NCI-H187 (cell line): Measurements from ENCODE around the gene DCTN4.
"Not testable (repeated sequence)": the region's sequence is repeated elsewhere in the genome, so short reads cannot be mapped to it uniquely, and the experiment has no call there.

Experiments used
- DNase-seq, 2 experiments: peaks; one replicate each; lab custom pipeline; 2025; lab: John Stamatoyannopoulos, UW

The DCTN4 gene

GRCh38 chr5:150758531-150759333 lies at the start of gene DCTN4:
DCTN4 (minus strand) TSS chr5:150759017; CDS start chr5:150758993, 24 bp downstream.
- DNase-seq = peak; percentile 91 to 93

- no peak for DNase-seq
These were observed 45.6 kb upstream of the DCTN4 start for GRCh38 chr5:150804388-150804787.

GRCh38 chr5:150801117-150801927 lies 42.5 kb upstream of the DCTN4 start:
- DNase-seq = no peak

- no peak for DNase-seq
These were observed 38.6 kb upstream of the DCTN4 start for GRCh38 chr5:150797384-150797783.

GRCh38 chr5:150794927-150795326 lies 36.1 kb upstream of the DCTN4 start:
- DNase-seq = no peak

- DNase-seq = not testable (repeated sequence)
These were observed 34.6 kb upstream of the DCTN4 start for GRCh38 chr5:150793423-150793888.

- DNase-seq = no peak
These were observed 32.7 kb upstream of the DCTN4 start for GRCh38 chr5:150791536-150791935.

- DNase-seq = no peak
These were observed 31.3 kb upstream of the DCTN4 start for GRCh38 chr5:150789943-150790611.

GRCh38 chr5:150789450-150789849 lies 30.6 kb upstream of the DCTN4 start:
- no peak for DNase-seq

- DNase-seq = no peak
These were observed 30.2 kb upstream of the DCTN4 start for GRCh38 chr5:150788977-150789376.

GRCh38 chr5:150787656-150788055 lies 28.8 kb upstream of the DCTN4 start:
- DNase-seq = no peak

GRCh38 chr5:150786876-150787275 lies 28.1 kb upstream of the DCTN4 start:
- no peak for DNase-seq

- no peak for DNase-seq
These were observed 27.1 kb upstream of the DCTN4 start for GRCh38 chr5:150785950-150786349.

- DNase-seq = no peak
These were observed 24.7 kb upstream of the DCTN4 start for GRCh38 chr5:150783422-150783928.

- DNase-seq = no peak
These were observed 24.0 kb upstream of the DCTN4 start for GRCh38 chr5:150782850-150783249.

- no peak for DNase-seq
These were observed 23.1 kb upstream of the DCTN4 start for GRCh38 chr5:150781706-150782614.

- DNase-seq = no peak
These were observed 22.0 kb upstream of the DCTN4 start for GRCh38 chr5:150780816-150781221.

- no peak for DNase-seq
These were observed 21.4 kb upstream of the DCTN4 start for GRCh38 chr5:150780187-150780692.

GRCh38 chr5:150779397-150780186 lies 20.8 kb upstream of the DCTN4 start:
- DNase-seq = no peak
